Erythroblast (primary cell): ENCODE data around the gene NFIA.

Source experiments
- GATA1 ChIP-seq: IDR thresholded peaks from 2 replicates; pipeline ENCODE4 v1.6.1; 2011; ENCODE audit warnings: low read depth, mild to moderate bottlenecking, control low read depth, low read length, moderate library complexity
- POLR2A ChIP-seq: IDR thresholded peaks from 2 replicates; pipeline ENCODE4 v1.6.1; 2011; ENCODE audit warnings: mild to moderate bottlenecking, low read length

DNA sequence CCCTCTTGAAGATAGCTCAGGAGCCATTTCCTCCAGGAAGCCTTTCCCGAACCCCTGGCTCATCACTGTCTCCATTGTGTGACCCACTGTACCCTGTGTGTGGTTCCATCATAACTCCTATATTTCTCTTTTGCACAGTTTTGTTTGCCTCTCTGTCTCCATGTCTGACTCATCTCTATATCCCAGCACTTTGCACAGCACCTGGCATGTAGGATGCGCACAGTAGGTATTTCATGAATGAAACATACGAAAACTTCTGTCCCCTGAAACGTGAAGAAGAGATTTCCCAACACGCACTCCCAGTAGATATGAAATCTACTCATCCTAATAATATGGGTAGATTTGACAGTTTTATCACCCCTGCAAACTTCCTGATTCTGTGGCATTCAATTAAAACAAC is 275.2 kb downstream of the NFIA start:
- TF ChIP-seq POLR2A (no peak), GATA1 (no peak)
